Measurements from ENCODE around the gene NFAT5.

The NFAT5 gene

DNA sequence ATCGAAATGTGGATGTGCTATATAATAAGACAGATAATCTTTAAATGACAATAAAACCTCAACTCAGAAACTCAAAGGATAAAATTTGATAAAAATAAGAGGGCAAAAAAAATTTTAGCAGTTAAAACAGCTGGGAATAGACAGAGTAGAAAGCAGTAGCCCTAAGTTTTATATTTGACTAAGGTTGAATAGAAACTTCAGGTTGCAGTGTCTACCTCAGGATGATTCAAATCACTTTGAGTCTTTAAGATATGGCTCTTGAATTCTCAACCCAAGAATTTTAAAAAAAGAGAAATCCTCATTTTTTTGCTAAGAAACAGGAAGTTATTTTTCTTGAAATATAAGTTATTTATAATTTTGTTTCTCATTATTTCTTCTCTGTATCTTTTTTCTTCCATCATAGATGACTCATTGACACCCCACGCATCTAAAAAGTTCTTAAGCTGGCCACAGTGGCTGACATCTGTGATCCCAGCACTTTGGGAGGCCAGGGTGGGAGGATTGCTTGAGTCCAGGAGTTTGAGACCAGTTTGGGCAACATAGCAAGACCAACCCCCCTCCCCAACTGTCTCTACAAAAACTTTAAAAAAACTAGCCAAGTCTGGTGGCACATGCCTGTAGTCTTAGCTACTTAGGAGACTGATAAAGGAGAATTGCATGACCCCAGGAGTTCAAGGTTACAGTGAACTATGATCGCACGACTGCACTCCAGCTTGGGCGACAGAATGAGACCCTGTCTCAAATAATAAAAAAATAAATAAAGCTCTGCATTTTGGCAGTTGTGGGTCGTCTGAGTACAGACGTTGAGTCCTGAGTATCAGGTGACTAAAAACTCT is 23.9 kb downstream of the NFAT5 start:
- no peak overlapping the region for H3K27ac ChIP-seq
- DNase-seq (ENCODE audit: low read depth, low spot score), result no peak

GRCh38 chr16:69590590-69590989 is 24.8 kb downstream of the NFAT5 start:
- no peak overlapping the region for H3K27ac ChIP-seq
- no peak for DNase-seq (ENCODE audit: low read depth, low spot score)

- peak overlapping the region; percentile 6 for H3K27ac ChIP-seq
- DNase-seq (ENCODE audit: low read depth, low spot score), result no peak
Observed at GRCh38 chr16:69593751-69594255, 28.0 kb downstream of the NFAT5 start.

GRCh38 chr16:69595127-69596036 is 29.6 kb downstream of the NFAT5 start:
- H3K27ac ChIP-seq, result peak overlapping the region; percentile 86
- DNase-seq (ENCODE audit: low read depth, low spot score), result peak; percentile 12

- DNase-seq (ENCODE audit: low read depth, low spot score), result no peak
- peak overlapping the region; percentile 86 for H3K27ac ChIP-seq
Observed at GRCh38 chr16:69596801-69597200, 31.0 kb downstream of the NFAT5 start.

GRCh38 chr16:69598045-69598444 is 32.3 kb downstream of the NFAT5 start:
- H3K27ac ChIP-seq, result peak overlapping the region; percentile 86
- DNase-seq (ENCODE audit: low read depth, low spot score), result no peak

- DNase-seq (ENCODE audit: low read depth, low spot score), result no peak
- H3K27ac ChIP-seq, result peak overlapping the region; percentile 86
Observed at GRCh38 chr16:69599731-69600130, 34.0 kb downstream of the NFAT5 start.

DNA sequence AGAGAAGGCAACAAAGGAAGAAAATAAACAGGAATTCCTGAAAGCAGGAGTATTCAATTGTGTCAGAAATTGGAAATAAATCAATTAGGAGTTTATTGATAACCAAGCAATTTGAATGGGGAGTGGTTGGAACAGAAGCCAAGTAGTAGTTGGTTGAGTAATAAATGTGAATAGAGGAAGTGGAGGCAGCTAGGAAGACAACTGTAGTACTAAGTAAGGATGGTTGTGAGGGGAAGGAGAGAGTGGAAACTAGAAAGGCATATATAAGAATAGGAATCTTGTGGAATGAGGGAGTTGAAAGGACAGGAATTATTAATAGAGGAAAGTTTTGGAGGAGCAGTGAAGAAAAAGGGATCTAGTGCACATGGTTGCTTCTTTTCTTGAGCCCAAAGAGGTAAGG is 34.4 kb downstream of the NFAT5 start:
- DNase-seq (ENCODE audit: low read depth, low spot score), result no peak
- H3K27ac ChIP-seq, result peak overlapping the region; percentile 86

GRCh38 chr16:69601250-69601649 is 35.5 kb downstream of the NFAT5 start:
- DNase-seq (ENCODE audit: low read depth, low spot score), result no peak

GRCh38 chr16:69606985-69607384 is 41.2 kb downstream of the NFAT5 start:
- H3K27ac ChIP-seq, result no peak overlapping the region
- no peak for DNase-seq (ENCODE audit: low read depth, low spot score)

More at GRCh38 chr16:69601250-69601649, 35.5 kb downstream of the NFAT5 start:
- no peak overlapping the region for H3K27ac ChIP-seq

GRCh38 chr16:69607674-69608073 is 41.9 kb downstream of the NFAT5 start:
- no peak for DNase-seq (ENCODE audit: low read depth, low spot score)

GRCh38 chr16:69610356-69610755 is 44.6 kb downstream of the NFAT5 start:
- peak overlapping the region; percentile 96 for H3K27ac ChIP-seq
- DNase-seq (ENCODE audit: low read depth, low spot score), result no peak

More at GRCh38 chr16:69607674-69608073, 41.9 kb downstream of the NFAT5 start:
- no peak overlapping the region for H3K27ac ChIP-seq

- DNase-seq (ENCODE audit: low read depth, low spot score), result no peak
- peak overlapping the region; percentile 96 for H3K27ac ChIP-seq
Observed at GRCh38 chr16:69611103-69611640, 45.4 kb downstream of the NFAT5 start.

GRCh38 chr16:69613378-69614154 is 47.8 kb downstream of the NFAT5 start:
- peak overlapping the region; percentile 96 for H3K27ac ChIP-seq

GRCh38 chr16:69615528-69615927 is 49.8 kb downstream of the NFAT5 start:
- H3K27ac ChIP-seq, result no peak overlapping the region
- no peak for DNase-seq (ENCODE audit: low read depth, low spot score)

More at GRCh38 chr16:69613378-69614154, 47.8 kb downstream of the NFAT5 start:
- peak; percentile 78 for DNase-seq (ENCODE audit: low read depth, low spot score)

DNA sequence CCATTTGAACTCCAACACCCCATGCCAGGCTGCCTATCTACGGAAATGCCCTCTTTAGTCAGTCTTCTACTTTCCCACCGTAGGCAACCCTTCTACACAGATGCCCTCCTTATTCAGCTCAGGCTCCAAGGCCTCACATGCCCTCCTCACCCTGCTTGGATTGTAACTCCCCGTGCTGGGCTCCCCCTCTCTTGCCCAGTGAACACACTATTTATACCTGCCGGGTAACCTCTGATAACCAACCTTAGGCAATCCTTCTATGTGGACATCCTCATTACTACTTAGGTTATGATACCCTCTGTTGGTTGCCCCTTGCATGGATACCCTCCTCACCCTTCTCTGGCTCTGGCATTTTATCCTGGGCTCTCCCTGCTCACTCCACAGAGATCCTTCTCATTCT is 50.3 kb downstream of the NFAT5 start:
- no peak overlapping the region for H3K27ac ChIP-seq

DNA sequence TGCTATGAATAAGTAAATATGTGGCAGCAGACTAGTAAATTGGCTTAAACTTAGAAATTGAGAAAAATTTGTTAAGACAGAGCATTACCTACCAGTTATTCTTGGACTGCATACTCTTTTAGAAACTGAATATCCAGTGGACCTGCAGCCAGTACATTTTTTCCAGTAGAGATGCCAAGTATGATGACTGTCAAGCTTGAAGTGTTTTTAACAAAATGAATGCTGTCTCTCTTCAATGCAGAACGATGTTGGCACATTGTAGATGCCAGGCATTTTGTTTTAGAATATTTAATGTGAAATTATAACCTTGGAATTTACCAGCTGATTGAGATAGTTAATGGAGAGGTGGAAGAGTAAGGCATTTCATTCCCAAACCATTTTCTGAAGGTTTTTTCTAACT is 52.5 kb downstream of the NFAT5 start:
- H3K27ac ChIP-seq, result no peak overlapping the region
- DNase-seq (ENCODE audit: low read depth, low spot score), result no peak

More for the DNA sequence above, 50.3 kb downstream of the NFAT5 start:
- no peak for DNase-seq (ENCODE audit: low read depth, low spot score)

DNA sequence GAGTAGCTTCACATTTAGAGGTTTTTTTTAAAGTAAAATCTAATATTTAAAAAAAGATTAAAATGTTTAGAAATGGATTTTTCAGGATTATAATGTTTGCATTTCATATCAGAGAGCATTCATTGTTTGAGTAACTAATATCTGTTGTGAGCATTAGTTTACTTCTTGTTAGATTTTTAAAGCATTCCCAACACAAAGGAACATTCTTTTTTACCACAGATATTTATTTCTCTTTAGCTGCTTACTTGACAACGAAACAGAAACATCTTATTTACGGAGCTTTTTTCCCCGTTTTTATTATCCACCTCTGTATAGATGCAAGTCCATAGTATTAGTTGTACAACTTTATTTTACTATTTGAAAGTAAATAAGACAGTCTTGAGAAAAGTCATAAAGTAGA is 53.0 kb downstream of the NFAT5 start:
- no peak overlapping the region for H3K27ac ChIP-seq
- no peak for DNase-seq (ENCODE audit: low read depth, low spot score)

DNA sequence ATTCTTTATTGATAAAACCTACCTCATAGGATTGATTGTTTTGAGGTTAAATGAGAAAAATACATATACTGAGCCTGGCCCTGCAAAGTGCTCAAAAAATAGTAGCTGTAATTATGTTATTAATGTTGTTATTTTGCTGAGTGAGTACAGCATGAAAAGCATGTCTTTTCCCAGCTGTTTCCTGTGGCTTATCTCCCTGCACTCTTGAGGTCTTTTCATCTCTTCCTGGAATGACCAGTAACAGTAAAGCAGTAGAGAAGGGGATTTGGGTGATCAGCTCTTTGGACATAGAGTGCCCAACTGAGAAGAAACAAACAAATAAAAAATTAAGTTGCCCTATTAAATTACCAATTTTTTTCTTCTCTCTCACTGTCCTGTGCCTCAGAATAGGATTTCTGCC is 53.7 kb downstream of the NFAT5 start:
- no peak for DNase-seq (ENCODE audit: low read depth, low spot score)
- H3K27ac ChIP-seq, result no peak overlapping the region

- H3K27ac ChIP-seq, result no peak overlapping the region
- no peak for DNase-seq (ENCODE audit: low read depth, low spot score)
Observed at GRCh38 chr16:69620573-69620972, 54.8 kb downstream of the NFAT5 start.
